GM18502 (cell line): ENCODE measurements around the gene NR1H2.

Experiments used
- ATAC-seq: cut with Tn5 transposase; IDR thresholded peaks from one replicate; pipeline ENCODE4 v1.9.1; 2021; ENCODE audit warnings: mild to moderate bottlenecking; ENCODE audit not compliant: unreplicated experiment, poor library complexity

The NR1H2 gene

GRCh38 chr19:50420127-50420526, 43.9 kb downstream of the NR1H2 start:
- ATAC-seq, result no peak

- ATAC-seq, result no peak
Observed at GRCh38 chr19:50420808-50421207, 44.6 kb downstream of the NR1H2 start.

GRCh38 chr19:50422397-50423278, 46.4 kb downstream of the NR1H2 start:
- no peak for ATAC-seq

- no peak for ATAC-seq
Observed at GRCh38 chr19:50423279-50424113, 47.2 kb downstream of the NR1H2 start.

- no peak for ATAC-seq
Observed at GRCh38 chr19:50425581-50425980, 49.3 kb downstream of the NR1H2 start.

GRCh38 chr19:50427318-50427925, 51.2 kb downstream of the NR1H2 start:
- ATAC-seq, result no peak

GRCh38 chr19:50427997-50428425, 51.8 kb downstream of the NR1H2 start:
- ATAC-seq, result no peak

GRCh38 chr19:50428772-50429463, 52.7 kb downstream of the NR1H2 start:
- ATAC-seq, result no peak

GRCh38 chr19:50430888-50431342, 54.7 kb downstream of the NR1H2 start:
- no peak for ATAC-seq

- peak; percentile 79 for ATAC-seq
Observed at GRCh38 chr19:50431343-50432220, 55.3 kb downstream of the NR1H2 start.

- no peak for ATAC-seq
Observed at GRCh38 chr19:50432221-50433028, 56.2 kb downstream of the NR1H2 start, which contains the start of gene MYBPC2. MYBPC2 (plus strand) TSS chr19:50432892; CDS start chr19:50432954, 62 bp downstream.
